DMS 273 (cell line): ENCODE results near the gene DYRK4.

ENCODE experiments used
- DNase-seq: peaks from one replicate; lab custom pipeline; 2025; ENCODE audit not compliant: unreplicated experiment; lab: John Stamatoyannopoulos, UW

DYRK4 gene

GRCh38 chr12:4615667-4616066, 53.7 kb downstream of the DYRK4 start:
- DNase-seq = no peak

GRCh38 chr12:4621511-4621910, 59.5 kb downstream of the DYRK4 start:
- no peak for DNase-seq

GRCh38 chr12:4626543-4626942, 64.5 kb downstream of the DYRK4 start:
- no peak for DNase-seq

DNA sequence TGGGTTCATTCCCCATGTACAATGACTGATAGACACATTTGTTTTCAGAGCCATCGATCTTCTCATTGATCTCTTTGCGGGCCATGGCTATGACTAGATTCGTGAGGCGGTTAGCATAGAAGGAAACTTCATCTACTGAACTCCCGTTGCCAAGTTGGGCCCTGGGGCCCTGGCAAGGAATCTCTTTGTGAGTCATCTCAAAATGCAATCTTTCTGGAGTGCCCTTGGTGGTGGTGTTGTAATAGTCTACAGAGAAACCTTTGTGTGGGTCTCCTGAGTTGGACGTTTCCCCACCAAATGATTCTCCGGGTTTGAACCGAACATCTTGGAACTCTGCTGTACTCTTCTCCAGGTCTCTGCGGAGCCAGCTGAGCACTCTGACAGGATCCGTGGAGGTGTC, 66.4 kb downstream of the DYRK4 start:
- no peak for DNase-seq

GRCh38 chr12:4630262-4630661, 68.3 kb downstream of the DYRK4 start:
- no peak for DNase-seq

DNA sequence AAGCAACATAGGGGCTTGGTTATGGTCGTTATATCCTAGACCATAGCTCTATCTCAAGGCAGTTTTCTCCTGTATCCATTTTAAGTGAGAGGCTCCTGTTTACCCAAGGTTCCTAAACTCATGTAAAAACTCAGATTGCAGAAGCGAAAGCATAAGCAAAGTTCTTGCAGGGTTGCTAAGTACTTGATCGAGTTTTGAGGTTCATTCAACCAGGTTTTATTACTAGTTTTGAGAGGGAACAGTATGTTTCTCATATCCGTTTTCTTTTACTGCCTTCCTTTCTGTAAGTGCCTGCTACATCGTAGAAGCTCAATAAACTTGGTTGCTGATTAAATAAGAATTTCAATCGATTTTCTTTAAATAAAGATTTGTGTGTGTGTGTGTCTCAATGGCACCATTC, 81.7 kb downstream of the DYRK4 start:
- DNase-seq = no peak

GRCh38 chr12:4645023-4645422, 83.0 kb downstream of the DYRK4 start:
- no peak for DNase-seq

DNA sequence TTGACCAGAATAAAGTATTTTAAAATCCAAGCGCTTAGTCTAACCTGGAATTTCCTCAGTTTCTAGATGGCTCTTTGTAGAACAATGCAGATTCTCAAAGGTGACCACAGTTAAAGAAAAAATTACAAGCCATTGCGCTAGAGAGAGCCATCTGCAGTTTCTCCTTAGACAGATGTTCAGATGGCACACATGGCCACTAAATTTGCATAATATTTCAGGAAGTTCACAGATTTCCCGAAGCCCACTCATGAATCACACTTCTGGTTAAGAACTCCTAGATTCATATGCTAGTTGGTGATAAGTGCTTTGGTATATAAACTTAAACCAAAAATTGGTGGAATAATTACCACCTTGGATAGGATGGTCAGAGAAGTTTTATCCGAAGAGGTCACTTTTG, 86.1 kb downstream of the DYRK4 start:
- DNase-seq = peak; percentile 34

GRCh38 chr12:4648501-4649357, 86.7 kb downstream of the DYRK4 start, which contains the start of the genes AKAP3 and NDUFA9:
AKAP3 (minus strand) TSS chr12:4649051; CDS start chr12:4638196, 10,855 bp downstream.
NDUFA9 (plus strand) TSS chr12:4649114; CDS start chr12:4649127, 13 bp downstream.
- peak; percentile 81 for DNase-seq

DNA sequence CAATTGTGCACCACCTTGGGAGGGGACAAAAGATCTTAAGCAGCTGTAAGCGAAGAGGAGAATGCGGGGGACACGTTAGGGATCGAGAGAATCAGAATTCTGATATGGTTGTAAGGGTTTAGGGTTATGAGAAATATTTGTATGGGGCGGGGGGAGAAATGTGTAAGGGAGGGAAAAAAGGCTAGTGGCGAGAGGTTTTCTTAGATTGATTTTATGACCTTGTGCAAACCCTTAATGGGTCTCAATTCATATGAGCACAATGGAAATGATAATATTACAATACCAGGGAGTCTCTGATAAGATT, 87.3 kb downstream of the DYRK4 start:
- no peak for DNase-seq

DNA sequence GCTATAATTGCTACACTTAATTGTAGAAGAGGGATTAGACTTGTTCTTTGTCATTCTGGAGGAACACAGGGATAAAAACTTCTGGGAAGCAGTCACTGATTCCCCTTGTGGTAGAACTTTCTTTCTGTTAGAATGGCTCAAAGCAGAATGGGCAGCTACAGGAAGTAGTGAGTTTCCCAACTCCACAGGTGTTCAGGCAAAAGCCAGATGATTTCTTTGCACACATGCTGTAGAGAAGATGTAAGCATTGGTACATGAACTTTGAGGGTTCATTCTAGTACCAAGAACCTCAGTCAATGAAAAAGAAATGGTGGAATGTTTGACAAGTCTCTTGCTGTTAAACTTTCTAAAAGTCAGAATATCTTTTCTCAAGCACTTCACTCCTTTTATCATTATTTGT, 91.2 kb downstream of the DYRK4 start:
- DNase-seq = no peak

DNA sequence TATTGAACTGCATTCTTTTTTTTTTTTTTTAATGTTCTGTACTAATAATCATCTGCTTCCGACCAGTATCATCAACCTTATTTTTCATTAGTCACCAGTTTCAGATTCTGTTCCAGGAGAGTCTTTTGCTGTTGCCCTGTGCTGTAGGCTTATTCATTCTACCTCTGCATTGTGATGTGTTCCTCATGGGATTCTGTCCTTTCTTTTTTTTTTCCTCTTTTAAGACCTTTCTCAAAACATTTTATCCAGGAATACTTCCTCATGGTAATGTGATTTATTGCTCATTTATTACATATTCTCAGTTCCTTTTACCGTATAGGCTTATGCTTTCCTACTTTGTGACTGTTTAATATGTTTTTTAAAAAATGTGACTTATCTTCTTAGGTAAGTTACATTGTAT, 91.7 kb downstream of the DYRK4 start:
- no peak for DNase-seq
